ENCODE measurements around the gene GRIK3.
"Not testable (repeated sequence)": the region's sequence is repeated elsewhere in the genome, so short reads cannot be mapped to it uniquely, and the experiment has no call there.

Gene GRIK3

GRCh38 chr1:37034121-37035013 is at the start of gene GRIK3:
TSS of gene GRIK3 (minus strand) at chr1:37034515. CDS start at chr1:37034108, 407 bp downstream.
- FAIRE-seq = no peak

DNA sequence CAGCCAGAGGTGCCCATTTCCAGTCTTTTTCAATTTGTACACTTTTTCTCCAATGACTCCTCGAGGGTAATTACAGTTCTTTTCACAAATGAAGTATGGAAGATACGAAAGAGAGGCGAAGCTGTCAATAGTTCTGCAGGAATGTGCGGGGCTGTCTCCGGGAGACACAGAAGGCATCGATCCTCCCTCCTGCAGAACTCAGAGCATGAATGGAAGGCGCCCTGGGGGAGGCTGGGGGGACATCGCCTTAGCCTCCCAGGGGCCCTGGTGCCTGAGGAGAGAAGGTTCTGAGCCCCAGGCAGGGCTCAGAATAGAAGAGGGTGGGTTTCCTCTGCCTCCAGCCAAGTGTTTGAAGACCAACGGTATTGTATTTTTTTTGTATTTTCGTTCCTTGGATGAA is 49.7 kb upstream of the GRIK3 start:
- no peak for FAIRE-seq

- FAIRE-seq = no peak
These were observed 49.3 kb upstream of the GRIK3 start for GRCh38 chr1:37083603-37084002.

GRCh38 chr1:37080296-37080986 is 46.1 kb upstream of the GRIK3 start:
- FAIRE-seq = not testable (repeated sequence)

- FAIRE-seq = no peak
These were observed 44.6 kb upstream of the GRIK3 start for GRCh38 chr1:37078866-37079265.

GRCh38 chr1:37076168-37076567 is 41.9 kb upstream of the GRIK3 start:
- FAIRE-seq = no peak

DNA sequence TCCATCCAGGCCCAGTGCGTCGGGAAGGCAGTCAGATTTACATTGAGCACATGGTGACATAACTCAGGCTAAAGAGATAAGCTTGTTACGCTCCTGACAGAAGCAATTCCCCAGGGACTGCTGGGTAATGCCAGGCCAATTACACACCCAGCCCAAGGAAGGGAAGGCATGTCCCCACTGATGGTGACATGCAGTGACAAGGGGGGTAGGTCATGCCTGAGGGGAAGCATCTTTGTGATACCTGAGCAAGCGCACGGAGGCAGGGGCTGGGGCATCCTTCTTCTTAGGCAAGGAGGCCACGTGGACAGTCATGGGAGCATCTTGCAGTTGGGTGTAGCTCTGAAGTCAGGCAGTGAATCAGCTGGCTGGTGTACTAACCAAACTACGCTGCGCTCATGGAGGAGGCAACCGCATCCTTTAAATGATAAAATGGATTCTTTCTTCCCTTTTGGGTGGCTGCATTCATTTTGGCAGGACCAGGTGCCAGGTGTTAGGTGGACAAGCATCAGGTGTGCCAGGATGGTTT is 39.6 kb upstream of the GRIK3 start:
- FAIRE-seq = no peak

- no peak for FAIRE-seq
These were observed 39.0 kb upstream of the GRIK3 start for GRCh38 chr1:37073152-37073853.

DNA sequence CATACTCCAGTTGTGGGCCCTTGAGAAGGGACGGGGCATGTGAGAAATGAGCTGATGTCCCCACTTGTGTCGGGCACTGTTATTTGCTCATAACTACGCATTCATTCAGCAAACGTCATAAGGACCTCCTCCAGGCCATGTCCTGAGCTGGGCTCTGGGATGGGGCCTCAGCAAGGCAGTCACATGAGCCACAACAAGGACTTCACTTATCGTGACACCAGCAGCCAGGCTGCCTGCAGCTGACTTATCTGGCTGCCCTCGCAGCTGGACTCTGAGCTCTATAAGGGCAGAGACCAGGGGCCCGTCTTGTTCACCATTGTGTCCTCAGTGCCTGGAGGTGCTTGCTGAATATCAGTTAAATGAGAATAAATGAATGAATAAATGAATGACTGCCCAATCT is 37.5 kb upstream of the GRIK3 start:
- FAIRE-seq = no peak

GRCh38 chr1:37070126-37070525 is 35.8 kb upstream of the GRIK3 start:
- no peak for FAIRE-seq

- FAIRE-seq = no peak
These were observed 35.1 kb upstream of the GRIK3 start for GRCh38 chr1:37069406-37069805.

DNA sequence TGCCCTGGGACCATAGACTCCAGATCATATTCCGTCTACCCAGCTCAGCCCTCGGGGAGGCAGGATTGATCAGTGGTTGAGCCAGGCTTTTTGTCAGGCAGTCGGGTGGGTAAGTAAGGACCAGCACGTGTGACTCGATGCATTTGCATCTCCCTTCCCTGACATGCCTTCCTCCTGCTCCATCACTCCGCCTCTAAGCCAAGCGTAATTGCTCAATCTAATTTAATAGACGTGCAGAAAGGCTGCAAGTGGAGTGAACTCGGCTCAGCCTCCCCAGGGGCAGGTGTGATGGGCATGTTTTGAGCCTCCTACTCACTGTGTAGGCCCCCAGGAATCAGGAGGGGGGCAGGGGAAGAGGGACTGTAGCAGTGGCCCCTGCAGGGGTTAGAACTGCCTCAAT is 34.6 kb upstream of the GRIK3 start:
- FAIRE-seq = no peak

DNA sequence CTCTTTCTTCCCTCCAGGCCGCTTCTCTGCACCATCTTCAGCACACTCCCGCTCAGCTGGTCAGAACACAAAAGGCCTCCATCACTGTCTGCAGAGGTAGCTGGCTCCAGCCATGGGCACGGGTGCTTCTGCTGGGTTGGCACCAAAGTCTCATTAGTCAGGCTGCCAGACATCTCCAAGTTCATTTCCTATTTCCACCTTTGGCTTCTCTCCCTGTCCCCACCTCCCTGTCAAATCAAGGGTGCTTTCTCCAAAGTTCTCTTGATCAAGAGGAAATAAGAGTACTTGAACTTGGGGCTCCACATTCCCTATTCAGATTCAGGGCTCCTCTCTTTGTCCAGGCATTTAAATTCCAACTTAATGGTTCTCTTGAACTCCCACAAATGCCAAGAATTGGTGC is 33.9 kb upstream of the GRIK3 start:
- no peak for FAIRE-seq

GRCh38 chr1:37064039-37064438 is 29.7 kb upstream of the GRIK3 start:
- no peak for FAIRE-seq

GRCh38 chr1:37059346-37059745 is 25.0 kb upstream of the GRIK3 start:
- no peak for FAIRE-seq

GRCh38 chr1:37058424-37058988 is 24.2 kb upstream of the GRIK3 start:
- no peak for FAIRE-seq

GRCh38 chr1:37056325-37056724 is 22.0 kb upstream of the GRIK3 start:
- no peak for FAIRE-seq

- FAIRE-seq = no peak
These were observed 21.3 kb upstream of the GRIK3 start for GRCh38 chr1:37055631-37056030.

DNA sequence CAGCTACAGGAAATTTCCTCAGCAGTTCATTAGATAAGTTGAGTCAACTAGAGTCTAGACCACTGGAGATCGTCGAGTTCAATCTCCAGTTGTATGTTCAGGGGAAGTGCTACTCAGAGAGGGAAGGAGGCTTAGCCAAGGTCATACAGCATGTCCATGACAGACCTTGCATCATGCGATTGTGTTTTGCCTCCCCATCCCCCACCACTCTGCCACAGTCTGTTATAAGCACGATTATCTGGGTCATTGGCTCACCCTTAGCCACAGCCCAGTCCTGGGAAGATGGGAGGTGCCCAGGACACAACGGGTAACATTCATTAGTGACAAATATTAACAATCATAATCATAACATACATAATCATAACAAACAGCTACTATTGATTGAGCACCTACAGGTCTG is 18.9 kb upstream of the GRIK3 start:
- FAIRE-seq = no peak

DNA sequence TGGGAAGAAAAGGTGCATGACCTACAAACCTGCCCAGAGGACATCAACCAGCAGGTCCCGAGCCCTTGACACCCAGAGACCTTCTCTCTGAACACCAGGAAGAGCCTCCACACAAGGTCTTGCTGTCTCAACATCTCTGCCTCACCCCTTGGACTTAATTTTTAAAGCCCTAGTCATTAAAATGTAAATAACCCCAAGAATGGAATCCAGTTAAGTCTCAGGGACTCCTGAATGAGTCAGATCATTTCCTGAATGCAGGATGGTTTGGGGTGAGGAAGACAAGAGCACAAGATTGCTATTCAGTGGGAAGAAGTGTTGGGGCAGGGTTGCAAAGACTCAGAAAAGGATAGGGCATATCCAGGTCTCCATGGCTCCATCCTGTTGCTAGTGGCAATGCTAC is 17.8 kb upstream of the GRIK3 start:
- FAIRE-seq = no peak

GRCh38 chr1:37051346-37051745 is 17.0 kb upstream of the GRIK3 start:
- no peak for FAIRE-seq

- FAIRE-seq = no peak
These were observed 13.2 kb upstream of the GRIK3 start for GRCh38 chr1:37047542-37047941.

DNA sequence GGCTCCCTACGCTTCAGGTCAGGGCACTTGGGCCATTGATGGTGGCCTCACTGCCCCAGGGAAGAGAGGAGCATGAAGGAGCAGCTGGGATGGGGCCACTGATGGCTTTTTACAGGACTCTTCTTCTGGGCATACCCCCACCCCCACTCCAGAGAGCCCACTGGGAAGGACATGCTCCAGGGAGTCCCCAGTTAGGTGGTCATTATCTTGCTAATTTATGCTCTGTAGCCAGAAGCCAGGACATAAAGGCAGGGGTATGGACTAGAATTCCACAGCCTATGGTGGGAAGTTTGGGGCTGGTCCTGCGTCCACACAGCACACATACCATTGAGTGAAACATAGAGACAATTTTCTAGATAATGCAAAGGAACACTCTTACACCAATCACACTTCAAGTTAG is 8.8 kb upstream of the GRIK3 start:
- FAIRE-seq = no peak

Measured in islet of Langerhans (tissue), 1 donor.